ENCODE measurements around the gene SLC5A9.
"Not testable (repeated sequence)": the region's sequence is repeated elsewhere in the genome, so short reads cannot be mapped to it uniquely, and the experiment has no call there.

SLC5A9 gene

GRCh38 chr1:48292706-48293105, 70.2 kb downstream of the SLC5A9 start:
- Mint-ChIP-seq H3K9me3 (ENCODE audit: low read depth) (no peaks in the 10 kb centered on the region), H3K4me1 (ENCODE audit: low read depth) (no peaks in the 10 kb centered on the region), H3K27me3 (no peaks in the 10 kb centered on the region), H3K27ac (no peak overlapping the region), H3K36me3 (no peaks in the 10 kb centered on the region), H3K4me3 (no peak overlapping the region)

DNA sequence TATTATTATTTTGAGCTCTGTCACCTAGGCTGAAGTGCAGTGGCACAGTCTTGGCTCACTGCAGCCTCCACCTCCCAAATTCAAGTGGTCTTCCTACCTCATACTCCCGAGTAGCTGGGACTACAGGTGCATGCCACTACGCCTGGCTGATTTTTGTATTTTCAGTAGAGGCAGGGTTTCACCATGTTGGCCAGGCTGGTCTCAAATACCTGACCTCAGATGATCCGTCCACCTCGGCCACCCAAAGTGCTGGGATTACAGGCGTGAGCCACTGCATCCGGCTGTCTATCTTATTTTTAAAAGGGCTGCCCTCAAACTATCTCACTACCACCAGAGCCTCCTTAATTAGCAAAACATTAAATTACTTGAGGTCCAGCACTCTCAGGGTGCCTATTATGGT, 71.6 kb downstream of the SLC5A9 start:
- not testable (repeated sequence) for H3K4me1 Mint-ChIP-seq (ENCODE audit: low read depth); H3K4me3 Mint-ChIP-seq; H3K27me3 Mint-ChIP-seq; H3K27ac Mint-ChIP-seq; H3K9me3 Mint-ChIP-seq (ENCODE audit: low read depth); H3K36me3 Mint-ChIP-seq

- no peaks in the 10 kb centered on the region for H3K9me3 Mint-ChIP-seq (ENCODE audit: low read depth)
- no peak overlapping the region for H3K4me3 Mint-ChIP-seq
- H3K4me1 Mint-ChIP-seq (ENCODE audit: low read depth) = no peaks in the 10 kb centered on the region
- no peak overlapping the region for H3K27ac Mint-ChIP-seq
- H3K27me3 Mint-ChIP-seq = no peaks in the 10 kb centered on the region
- H3K36me3 Mint-ChIP-seq = no peaks in the 10 kb centered on the region
Observed at GRCh38 chr1:48294656-48295055, 72.1 kb downstream of the SLC5A9 start.
